ENCODE results near the gene FAM98B. TPM values are rescaled to one million over a fixed set of nuclear protein-coding genes. Genes with fewer than 3 reads are reported as not detected.

FAM98B gene
- total RNA-seq, 4 donors from 2014 or later = 12.1 to 36.0 (median 13.3) TPM

DNA sequence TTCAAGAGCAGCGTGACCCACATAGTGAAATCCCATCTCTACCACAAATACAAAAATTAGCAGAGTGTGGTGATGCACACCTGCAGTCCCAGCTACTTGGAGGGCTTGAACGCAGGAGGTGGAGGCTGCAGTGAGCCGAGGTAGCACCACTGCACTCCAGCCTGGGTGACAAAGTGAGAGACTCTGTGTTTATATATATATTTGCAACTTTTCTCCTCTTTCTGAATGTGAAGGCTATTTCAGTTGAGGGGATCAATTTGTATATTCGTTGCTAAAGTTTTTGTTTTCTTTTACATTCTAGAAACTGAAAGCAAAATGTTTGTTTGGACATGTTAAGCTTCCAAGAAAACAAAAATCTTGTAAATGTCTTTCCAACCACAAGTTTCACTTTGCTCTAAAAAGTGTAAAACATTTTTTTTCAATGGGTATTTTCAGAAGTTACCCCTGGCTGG is 29.8 kb upstream of the FAM98B start:
- TF ChIP-seq, protein P1, sequence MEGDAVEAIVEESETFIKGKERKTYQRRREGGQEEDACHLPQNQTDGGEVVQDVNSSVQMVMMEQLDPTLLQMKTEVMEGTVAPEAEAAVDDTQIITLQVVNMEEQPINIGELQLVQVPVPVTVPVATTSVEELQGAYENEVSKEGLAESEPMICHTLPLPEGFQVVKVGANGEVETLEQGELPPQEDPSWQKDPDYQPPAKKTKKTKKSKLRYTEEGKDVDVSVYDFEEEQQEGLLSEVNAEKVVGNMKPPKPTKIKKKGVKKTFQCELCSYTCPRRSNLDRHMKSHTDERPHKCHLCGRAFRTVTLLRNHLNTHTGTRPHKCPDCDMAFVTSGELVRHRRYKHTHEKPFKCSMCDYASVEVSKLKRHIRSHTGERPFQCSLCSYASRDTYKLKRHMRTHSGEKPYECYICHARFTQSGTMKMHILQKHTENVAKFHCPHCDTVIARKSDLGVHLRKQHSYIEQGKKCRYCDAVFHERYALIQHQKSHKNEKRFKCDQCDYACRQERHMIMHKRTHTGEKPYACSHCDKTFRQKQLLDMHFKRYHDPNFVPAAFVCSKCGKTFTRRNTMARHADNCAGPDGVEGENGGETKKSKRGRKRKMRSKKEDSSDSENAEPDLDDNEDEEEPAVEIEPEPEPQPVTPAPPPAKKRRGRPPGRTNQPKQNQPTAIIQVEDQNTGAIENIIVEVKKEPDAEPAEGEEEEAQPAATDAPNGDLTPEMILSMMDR (IDR thresholded peaks at IDR 0.05; ENCODE audit: low read depth) = no peak

DNA sequence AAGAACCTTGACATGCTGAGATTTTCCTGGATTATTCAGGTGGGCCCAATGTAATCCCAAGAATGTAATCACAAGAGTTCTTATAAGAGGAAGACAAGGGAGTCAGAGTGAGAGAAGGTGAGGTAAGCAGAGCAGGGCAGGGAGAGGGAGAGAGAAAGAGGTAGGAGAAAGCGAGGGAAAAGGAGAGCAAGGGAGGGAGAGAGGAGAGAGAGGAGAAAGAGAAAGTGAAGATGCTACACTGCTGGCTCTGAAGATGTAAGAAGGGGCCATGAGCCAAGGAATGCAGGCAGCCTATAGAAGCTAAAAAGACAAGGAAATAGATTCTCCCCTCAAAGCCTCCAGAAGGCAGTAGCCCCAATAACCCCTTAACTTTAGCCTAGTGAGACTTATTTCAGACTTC is 28.7 kb upstream of the FAM98B start:
- TF ChIP-seq, protein P1 (IDR thresholded peaks at IDR 0.05; ENCODE audit: low read depth) = no peak

DNA sequence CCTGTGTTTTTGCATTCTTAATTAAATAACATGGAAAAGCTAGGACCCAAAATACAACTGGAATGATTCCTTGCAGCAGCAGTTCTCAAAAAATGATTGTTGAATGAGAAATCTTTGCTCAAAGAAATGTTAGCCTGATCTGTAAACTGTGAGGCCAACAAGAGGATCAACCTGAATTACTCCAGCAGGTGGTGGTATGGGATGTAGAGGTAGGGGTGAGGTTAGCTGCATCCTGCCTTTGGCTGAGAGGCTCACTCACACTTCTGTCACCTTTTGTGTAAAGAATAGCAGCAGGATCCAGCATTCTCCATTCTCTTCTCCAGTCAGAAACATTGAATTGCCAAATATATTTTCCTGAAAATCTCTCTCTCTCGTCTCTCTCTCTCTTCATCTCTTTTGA is 26.5 kb upstream of the FAM98B start:
- TF ChIP-seq, protein P1 (IDR thresholded peaks at IDR 0.05; ENCODE audit: low read depth) = no peak

DNA sequence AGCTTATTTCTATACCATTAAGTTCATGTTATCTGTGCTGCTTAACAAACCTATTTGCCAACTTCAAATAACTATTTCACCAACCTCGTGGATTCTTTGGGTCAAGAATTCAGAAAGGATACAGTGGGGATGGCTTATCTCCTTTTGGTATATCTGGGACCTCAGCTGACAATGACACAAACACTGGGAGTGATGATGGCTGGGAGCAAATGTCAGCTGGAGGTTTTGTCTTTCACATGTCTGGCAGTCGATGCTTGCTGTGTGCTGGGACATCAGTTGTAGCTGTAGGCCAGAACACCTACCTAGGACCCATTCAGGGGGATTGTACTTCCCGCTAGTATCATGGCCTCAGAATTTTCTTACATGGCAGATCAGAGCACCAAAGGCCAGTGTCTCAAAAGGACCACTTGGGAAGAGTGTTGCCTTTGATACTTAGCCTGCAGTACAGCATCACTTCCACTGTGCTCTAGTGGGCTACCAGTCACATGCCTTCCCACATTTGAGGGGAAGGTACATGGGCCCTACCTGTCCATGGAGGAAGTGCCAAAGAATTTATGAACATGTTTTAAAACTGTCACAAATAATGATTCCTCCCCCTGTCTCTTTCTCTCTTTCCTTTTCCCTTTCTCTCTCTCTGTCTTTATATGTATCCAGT is 23.7 kb upstream of the FAM98B start:
- TF ChIP-seq, protein P1 (IDR thresholded peaks at IDR 0.05; ENCODE audit: low read depth) = no peak

DNA sequence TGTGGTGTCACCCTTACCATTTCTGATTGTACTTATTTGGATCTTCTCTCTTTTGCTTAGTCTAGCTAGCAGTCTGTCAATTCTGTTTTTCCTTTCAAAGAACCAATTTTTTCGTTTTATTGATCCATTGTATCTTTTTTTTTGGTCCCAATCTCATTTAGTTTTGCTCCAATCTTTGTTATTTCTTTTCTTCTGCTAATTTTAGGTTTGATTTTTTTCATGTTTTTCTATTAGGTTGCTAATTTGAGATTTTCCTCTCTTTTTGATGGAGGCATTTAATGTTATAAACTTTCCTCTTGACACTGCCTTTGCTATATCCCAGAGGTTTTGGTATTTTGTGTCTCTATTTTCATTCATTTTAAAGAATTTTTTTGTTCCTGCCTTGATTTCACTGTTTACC is 16.9 kb upstream of the FAM98B start:
- TF ChIP-seq, protein P1 (IDR thresholded peaks at IDR 0.05; ENCODE audit: low read depth) = no peak

DNA sequence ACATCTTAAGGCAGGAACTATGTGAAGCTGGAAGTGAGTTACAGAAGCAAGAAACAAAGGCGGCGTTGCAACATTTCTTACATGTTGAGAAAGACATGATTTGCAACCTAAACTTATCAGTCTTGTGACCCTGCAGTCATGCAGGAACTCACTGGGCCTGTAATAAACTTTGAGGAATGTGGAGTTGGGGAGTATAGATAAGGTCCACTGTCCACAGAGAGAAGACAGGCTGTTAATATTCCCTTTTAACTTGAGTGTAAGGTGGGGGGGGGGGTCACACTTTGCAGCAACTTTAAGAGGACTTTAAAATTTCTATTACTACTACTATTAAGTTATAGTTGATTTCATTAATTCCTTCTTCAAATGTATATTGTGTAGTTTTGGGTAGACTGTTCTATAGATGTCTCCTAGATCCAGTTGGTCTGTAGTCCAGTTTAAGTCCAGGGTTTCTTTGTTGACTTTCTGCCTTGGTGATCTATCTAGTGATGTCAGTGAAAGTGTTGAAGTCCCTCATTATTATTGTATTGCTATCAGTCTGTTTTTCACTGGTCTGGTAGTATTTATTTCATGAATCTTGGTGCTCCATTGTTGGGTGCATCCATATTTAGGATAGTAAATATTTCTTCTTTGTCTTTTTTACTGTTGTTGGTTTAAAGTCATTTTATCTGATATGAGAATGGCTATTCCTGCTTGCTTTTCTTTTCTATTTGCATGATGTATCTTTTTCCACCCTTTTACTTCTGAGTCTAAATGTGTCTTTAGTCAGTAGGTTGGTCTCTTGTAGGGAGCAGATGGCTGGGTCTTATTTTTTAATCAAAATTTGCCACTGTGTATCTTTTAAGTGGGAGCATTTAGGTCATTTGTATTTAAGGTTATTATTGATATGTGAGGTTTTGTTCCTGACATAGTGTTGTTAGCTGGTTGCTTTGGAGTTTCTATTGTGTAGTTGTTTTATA is 15.6 kb upstream of the FAM98B start:
- TF ChIP-seq, protein P1 (IDR thresholded peaks at IDR 0.05; ENCODE audit: low read depth) = no peak

Data from subcutaneous adipose tissue (tissue), 4 donors.